ENCODE measurements around the gene ANAPC13.
A peak's percentile ranks its signal among the peaks of the same experiment; 100 is the strongest.

The ANAPC13 gene

GRCh38 chr3:134482622-134483021 is 3.2 kb downstream of the ANAPC13 start:
- DNase-seq, result no peak

- no peak for DNase-seq
Measured at GRCh38 chr3:134481166-134481565, 4.6 kb downstream of the ANAPC13 start.

- no peak for DNase-seq
Measured at GRCh38 chr3:134480546-134480945, 5.2 kb downstream of the ANAPC13 start.

GRCh38 chr3:134477938-134478337 is 7.8 kb downstream of the ANAPC13 start:
- DNase-seq, result no peak

- no peak for DNase-seq
Measured at GRCh38 chr3:134477002-134477401, 8.8 kb downstream of the ANAPC13 start.

GRCh38 chr3:134476306-134476705 is 9.5 kb downstream of the ANAPC13 start:
- DNase-seq, result no peak

- no peak for DNase-seq
Measured at GRCh38 chr3:134474956-134475355, 10.8 kb downstream of the ANAPC13 start.

- DNase-seq, result peak; percentile 78 to 87
Measured at GRCh38 chr3:134473868-134474546, 11.8 kb downstream of the ANAPC13 start.

- no peak for DNase-seq
Measured at GRCh38 chr3:134472831-134473230, 13.0 kb downstream of the ANAPC13 start.

- DNase-seq, result no peak
Measured at GRCh38 chr3:134471521-134472193, 14.1 kb downstream of the ANAPC13 start.

- DNase-seq, result no peak
Measured at GRCh38 chr3:134468519-134468918, 17.3 kb downstream of the ANAPC13 start.

GRCh38 chr3:134466331-134466730 is 19.5 kb downstream of the ANAPC13 start:
- DNase-seq, result no peak

- no peak for DNase-seq
Measured at GRCh38 chr3:134464689-134465365, 21.0 kb downstream of the ANAPC13 start.

- DNase-seq, result no peak
Measured at GRCh38 chr3:134464064-134464688, 21.6 kb downstream of the ANAPC13 start.

GRCh38 chr3:134463676-134464063 is 22.1 kb downstream of the ANAPC13 start:
- DNase-seq, result no peak

- DNase-seq, result no peak
Measured at GRCh38 chr3:134462331-134462941, 23.3 kb downstream of the ANAPC13 start.

- DNase-seq, result no peak
Measured at GRCh38 chr3:134460965-134461364, 24.8 kb downstream of the ANAPC13 start.

- no peak for DNase-seq
Measured at GRCh38 chr3:134459562-134459961, 26.2 kb downstream of the ANAPC13 start.

GRCh38 chr3:134458406-134458945 is 27.3 kb downstream of the ANAPC13 start:
- DNase-seq, result no peak

GRCh38 chr3:134457376-134458074 is 28.3 kb downstream of the ANAPC13 start:
- DNase-seq, result no peak

- peak; percentile 4 to 25 for DNase-seq
Measured at GRCh38 chr3:134453631-134454030, 32.2 kb downstream of the ANAPC13 start.

GRCh38 chr3:134449951-134450350 is 35.8 kb downstream of the ANAPC13 start:
- DNase-seq, result peak; percentile 84 to 85

Measured in Kasumi-1 (cell line).